Measurements from ENCODE around the gene RXRB.

RXRB gene

GRCh38 chr6:33205191-33206026 lies 4.9 kb upstream of the RXRB start:
- H3K27ac ChIP-seq, result peak overlapping the region; percentile 95
- TF ChIP-seq CTCF (IDR thresholded peaks at IDR 0.05) (peak; percentile 57), ZFX (IDR thresholded peaks at IDR 0.05; ENCODE audit: borderline replicate concordance) (no peak)

GRCh38 chr6:33204415-33205190 lies 4.1 kb upstream of the RXRB start, which contains the start of gene HSD17B8:
Gene HSD17B8, plus strand, starts transcription at chr6:33204655. Its CDS starts 14 bp downstream, at chr6:33204669.
- TF ChIP-seq CTCF (IDR thresholded peaks at IDR 0.05) (no peak), ZFX (IDR thresholded peaks at IDR 0.05; ENCODE audit: borderline replicate concordance) (no peak)
- peak within 1 kb of the TSS; percentile 95 for H3K27ac ChIP-seq

- TF ChIP-seq ZFX (IDR thresholded peaks at IDR 0.05; ENCODE audit: borderline replicate concordance), result no peak
- no peak for TF ChIP-seq CTCF (IDR thresholded peaks at IDR 0.05)
- H3K27ac ChIP-seq, result peak overlapping the region; percentile 95
Observed at GRCh38 chr6:33204165-33204414, 3.6 kb upstream of the RXRB start.

GRCh38 chr6:33203443-33204164 lies 3.1 kb upstream of the RXRB start:
- no peak for TF ChIP-seq ZFX (IDR thresholded peaks at IDR 0.05; ENCODE audit: borderline replicate concordance)
- TF ChIP-seq CTCF (IDR thresholded peaks at IDR 0.05), result no peak
- peak overlapping the region; percentile 95 for H3K27ac ChIP-seq

- 0 out of 2 replicates have a peak overlapping the region, but pooled peaks have one; percentile 96 for H3K27ac ChIP-seq
- TF ChIP-seq ZFX (IDR thresholded peaks at IDR 0.05; ENCODE audit: borderline replicate concordance) (no peak), CTCF (IDR thresholded peaks at IDR 0.05) (no peak)
Observed at GRCh38 chr6:33202799-33203198, 2.3 kb upstream of the RXRB start.

GRCh38 chr6:33201935-33202334 lies 1.5 kb upstream of the RXRB start:
- H3K27ac ChIP-seq, result peak overlapping the region; percentile 96
- TF ChIP-seq ZFX (IDR thresholded peaks at IDR 0.05; ENCODE audit: borderline replicate concordance) (no peak), CTCF (IDR thresholded peaks at IDR 0.05) (no peak)
